HepG2 (cell line): ENCODE results near the gene RFX2. TPM values are rescaled to one million over a fixed set of nuclear protein-coding genes. Genes with fewer than 3 reads are reported as not detected.

Experiments
- CBX2 ChIP-seq, 2 experiments: fragments of 200-600 bp in 1 of 2; sonication (generic); formaldehyde crosslinking in 1 of 2; IDR thresholded peaks; 2 replicates each; pipeline versions ENCODE4 v1.7.0 to v1.8.1; 2018 to 2022; ENCODE audit warnings: low read depth in 2 of 2, low read length in 1 of 2, mild to moderate bottlenecking in 1 of 2, missing genetic modification reagents in 1 of 2
- CBX5 ChIP-seq: sonication (generic); formaldehyde crosslinking; IDR thresholded peaks from 2 replicates; pipeline ENCODE4 v1.4.0; 2020; ENCODE audit warnings: missing genetic modification reagents, borderline replicate concordance
- CEBPB ChIP-seq: IDR thresholded peaks from 2 replicates; pipeline ENCODE4 v1.6.1; 2011; ENCODE audit warnings: low read depth, low read length, improper control_type of control experiment, borderline replicate concordance
- CHD2 ChIP-seq: IDR thresholded peaks from 2 replicates; pipeline ENCODE4 v1.6.1; 2011; ENCODE audit warnings: low read depth, low read length, improper control_type of control experiment
- EZH2 ChIP-seq: conservative IDR thresholded peaks from 2 replicates; pipeline ENCODE4 v1.6.1; 2012; ENCODE audit warnings: mild to moderate bottlenecking, low read depth, low read length, moderate library complexity
- LCORL ChIP-seq, 2 experiments: fragments of 450-650 bp in 1 of 2; sonication (generic) in 1 of 2; formaldehyde crosslinking in 1 of 2; IDR thresholded peaks; 2 replicates each; pipeline versions ENCODE4 v1.5.0 to v1.6.1; 2017 to 2020; ENCODE audit warnings: antibody characterized with exemption in 1 of 2, missing genetic modification reagents in 1 of 2
- NR2C2 ChIP-seq: sonication (generic); formaldehyde crosslinking; IDR thresholded peaks from 2 replicates; pipeline ENCODE4 v1.4.0; 2020; ENCODE audit warnings: missing genetic modification reagents, mild to moderate bottlenecking, moderate library complexity, borderline replicate concordance
- TBX3 ChIP-seq: fragments of 450-650 bp; IDR thresholded peaks from 2 replicates; pipeline ENCODE4 v1.6.1; 2017; ENCODE audit warnings: antibody characterized with exemption, mild to moderate bottlenecking, inconsistent platforms, borderline replicate concordance
- TRIM24 ChIP-seq: sonication (generic); formaldehyde crosslinking; IDR thresholded peaks from 2 replicates; pipeline ENCODE4 v1.8.0; 2022; ENCODE audit warnings: mild to moderate bottlenecking, missing genetic modification reagents
- ZBTB46 ChIP-seq: sonication (generic); formaldehyde crosslinking; IDR thresholded peaks from 2 replicates; pipeline ENCODE4 v1.4.0; 2020; ENCODE audit warnings: mild to moderate bottlenecking, missing genetic modification reagents, borderline replicate concordance
- ZBTB7B ChIP-seq: sonication (generic); formaldehyde crosslinking; IDR thresholded peaks from 2 replicates; pipeline ENCODE4 v1.4.0; 2020; ENCODE audit warnings: missing genetic modification reagents
- ZMYM2 ChIP-seq: sonication (generic); formaldehyde crosslinking; IDR thresholded peaks from 2 replicates; pipeline ENCODE4 v1.8.0; 2022; ENCODE audit warnings: mild to moderate bottlenecking, missing genetic modification reagents
- ZNF124 ChIP-seq: sonication (generic); formaldehyde crosslinking; IDR thresholded peaks from 2 replicates; pipeline ENCODE4 v1.4.0; 2020; ENCODE audit warnings: missing genetic modification reagents
- ZNF180 ChIP-seq: sonication (generic); formaldehyde crosslinking; IDR thresholded peaks from 2 replicates; pipeline ENCODE4 v1.4.0; 2020; ENCODE audit warnings: low read depth, missing genetic modification reagents, borderline replicate concordance
- ZNF34 ChIP-seq: sonication (generic); formaldehyde crosslinking; IDR thresholded peaks from 2 replicates; pipeline ENCODE4 v1.4.0; 2020; ENCODE audit warnings: mild to moderate bottlenecking, missing genetic modification reagents, borderline replicate concordance
- ZNF382 ChIP-seq: sonication (generic); formaldehyde crosslinking; IDR thresholded peaks from 2 replicates; pipeline ENCODE4 v1.5.0; 2020; ENCODE audit warnings: missing genetic modification reagents, mild to moderate bottlenecking, borderline replicate concordance
- ZNF598 ChIP-seq: sonication (generic); formaldehyde crosslinking; IDR thresholded peaks from 2 replicates; pipeline ENCODE4 v1.5.1; 2020; ENCODE audit warnings: mild to moderate bottlenecking, missing genetic modification reagents, borderline replicate concordance
- ZNF607 ChIP-seq: sonication (generic); formaldehyde crosslinking; IDR thresholded peaks from 2 replicates; pipeline ENCODE4 v1.5.1; 2020; ENCODE audit warnings: missing genetic modification reagents, mild to moderate bottlenecking, borderline replicate concordance
- ZNF790 ChIP-seq: sonication (generic); formaldehyde crosslinking; IDR thresholded peaks from 2 replicates; pipeline ENCODE4 v1.8.0; 2022; ENCODE audit warnings: missing genetic modification reagents, mild to moderate bottlenecking, borderline replicate concordance
- ZNF800 ChIP-seq: sonication (generic); formaldehyde crosslinking; IDR thresholded peaks from 2 replicates; pipeline ENCODE4 v1.4.0; 2020; ENCODE audit warnings: missing genetic modification reagents
- ZNF883 ChIP-seq: sonication (generic); formaldehyde crosslinking; IDR thresholded peaks from 2 replicates; pipeline ENCODE4 v1.5.1; 2020; ENCODE audit warnings: mild to moderate bottlenecking, missing genetic modification reagents; ENCODE audit errors: not compliant biosample characterization
- ZSCAN30 ChIP-seq: sonication (generic); formaldehyde crosslinking; IDR thresholded peaks from 2 replicates; pipeline ENCODE4 v1.5.0; 2020; ENCODE audit warnings: mild to moderate bottlenecking, missing genetic modification reagents
- polyA plus RNA-seq, 8 experiments: library from polyadenylated mRNA; depleted of rRNA in 3 of 8; stranded (reverse) in 7 of 8; unstranded in 1 of 8; fragments of >200 nt; fragmentation: Illumina TruSeq in 4 of 8; extraction: Trizol in 4 of 8; gene quantifications; 2 replicates each; pipeline versions ENCODE4 v1.2.1 to v1.2.3, GENCODE V29; 2011 to 2016; ENCODE audit warnings: low read depth in 4 of 8, missing spikeins in 1 of 8, mixed read lengths in 1 of 8; ENCODE audit not compliant: insufficient read depth in 1 of 8
- total RNA-seq, 5 experiments: library from RNA; depleted of rRNA; stranded (reverse); fragments of >200 nt; fragmentation: Illumina TruSeq; extraction: Trizol; gene quantifications; 2 replicates each; pipeline ENCODE4 v1.2.3, GENCODE V29; 2016; ENCODE audit warnings: low read depth in 1 of 5

The RFX2 gene
- total and polyA plus RNA-seq, 2 of the 13 experiments (the other 11 are each of a cell fraction or from before 2014, with no cell fraction given): 2.8 to 3.3 TPM

- TF ChIP-seq ZNF883 (CRISPR knock-in tag) (no peak), ZSCAN30 (CRISPR knock-in tag) (no peak), ZNF124 (CRISPR knock-in tag) (no peak; the same call in 1 of the 2 replicates), ZBTB7B (CRISPR knock-in tag) (no peak; the same call in 1 of the 2 replicates), ZNF382 (CRISPR knock-in tag) (no peak), ZNF800 (CRISPR knock-in tag) (no peak), TBX3 (no peak), NR2C2 (no peak), ZNF790 (CRISPR knock-in tag) (no peak), ZBTB46 (CRISPR knock-in tag) (no peak), CEBPB (no peak), ZNF34 (no peak), ZNF180 (no peak), ZNF598 (no peak), EZH2 (no peak), CHD2 (no peak), LCORL (IDR thresholded peaks at IDR 0.05) (no peak), LCORL (CRISPR knock-in tag; IDR thresholded peaks at IDR 0.05) (peak; percentile 77), CBX5 (CRISPR knock-in tag) (no peak), ZMYM2 (CRISPR knock-in tag) (peak; percentile 86; the same call in 1 of the 2 replicates), CBX2 (IDR thresholded peaks at IDR 0.05; ENCODE audit: low read depth, low read length) (no peak), CBX2 (CRISPR knock-in tag; IDR thresholded peaks at IDR 0.05; ENCODE audit: low read depth) (no peak), TRIM24 (no peak), ZNF607 (CRISPR knock-in tag) (peak; percentile 23; the same call in 1 of the 2 replicates)
Measured at GRCh38 chr19:5987077-5987818, 123.1 kb downstream of the RFX2 start (continued).
